Fibroblast of pulmonary artery (primary cell): ENCODE data around the gene SLC39A11.

Experiments
- DNase-seq: peaks from one replicate; pipeline ENCODE4 v3.0.0-alpha.2; 2010; ENCODE audit warnings: low read depth
- H3K4me3 ChIP-seq: replicated peaks from 2 replicates; pipeline ENCODE4 v1.5.1; 2011; ENCODE audit warnings: low read depth, mild to moderate bottlenecking, control low read depth, low read length, moderate library complexity
- TF ChIP-seq, protein P1 (sequence below): IDR thresholded peaks from 2 replicates; pipeline ENCODE4 v1.5.1; 2011; ENCODE audit warnings: mild to moderate bottlenecking, control low read depth, low read length, inconsistent platforms; ENCODE audit errors: missing control alignments

Gene SLC39A11

DNA sequence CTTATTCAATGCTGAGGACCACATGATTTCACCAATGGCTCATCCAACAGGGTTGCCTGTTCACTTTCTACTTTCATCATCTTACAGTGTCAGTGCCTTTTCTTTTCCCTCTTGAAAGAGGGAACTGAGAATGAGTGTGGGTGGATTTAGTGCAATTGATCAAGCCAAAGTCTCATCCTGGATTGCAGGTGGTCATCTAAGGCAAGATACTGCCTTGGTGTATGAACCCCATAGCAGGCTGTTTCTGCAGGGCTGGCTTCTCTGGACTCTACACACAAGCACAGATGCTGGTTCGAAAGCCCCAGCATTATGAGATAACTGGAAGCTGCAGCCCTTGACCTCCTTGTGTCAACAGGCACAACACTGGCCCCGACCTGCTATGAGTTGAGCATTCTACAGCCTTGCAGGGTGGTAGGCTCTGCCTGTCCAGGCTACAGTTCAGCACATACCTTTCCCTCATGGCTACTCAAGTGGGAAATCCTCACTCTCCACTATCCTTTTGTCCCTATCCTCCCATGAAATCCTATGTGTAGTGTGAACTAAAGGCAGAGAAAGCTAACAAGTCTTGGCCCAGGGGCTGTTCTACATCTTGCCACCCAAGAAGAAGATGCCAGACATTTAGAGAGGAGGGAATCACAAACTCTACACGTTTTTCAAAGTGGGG is 358.7 kb downstream of the SLC39A11 start:
- DNase-seq = no peak
- H3K4me3 ChIP-seq = no peak overlapping the region
- TF ChIP-seq, protein P1, sequence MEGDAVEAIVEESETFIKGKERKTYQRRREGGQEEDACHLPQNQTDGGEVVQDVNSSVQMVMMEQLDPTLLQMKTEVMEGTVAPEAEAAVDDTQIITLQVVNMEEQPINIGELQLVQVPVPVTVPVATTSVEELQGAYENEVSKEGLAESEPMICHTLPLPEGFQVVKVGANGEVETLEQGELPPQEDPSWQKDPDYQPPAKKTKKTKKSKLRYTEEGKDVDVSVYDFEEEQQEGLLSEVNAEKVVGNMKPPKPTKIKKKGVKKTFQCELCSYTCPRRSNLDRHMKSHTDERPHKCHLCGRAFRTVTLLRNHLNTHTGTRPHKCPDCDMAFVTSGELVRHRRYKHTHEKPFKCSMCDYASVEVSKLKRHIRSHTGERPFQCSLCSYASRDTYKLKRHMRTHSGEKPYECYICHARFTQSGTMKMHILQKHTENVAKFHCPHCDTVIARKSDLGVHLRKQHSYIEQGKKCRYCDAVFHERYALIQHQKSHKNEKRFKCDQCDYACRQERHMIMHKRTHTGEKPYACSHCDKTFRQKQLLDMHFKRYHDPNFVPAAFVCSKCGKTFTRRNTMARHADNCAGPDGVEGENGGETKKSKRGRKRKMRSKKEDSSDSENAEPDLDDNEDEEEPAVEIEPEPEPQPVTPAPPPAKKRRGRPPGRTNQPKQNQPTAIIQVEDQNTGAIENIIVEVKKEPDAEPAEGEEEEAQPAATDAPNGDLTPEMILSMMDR = no peak

DNA sequence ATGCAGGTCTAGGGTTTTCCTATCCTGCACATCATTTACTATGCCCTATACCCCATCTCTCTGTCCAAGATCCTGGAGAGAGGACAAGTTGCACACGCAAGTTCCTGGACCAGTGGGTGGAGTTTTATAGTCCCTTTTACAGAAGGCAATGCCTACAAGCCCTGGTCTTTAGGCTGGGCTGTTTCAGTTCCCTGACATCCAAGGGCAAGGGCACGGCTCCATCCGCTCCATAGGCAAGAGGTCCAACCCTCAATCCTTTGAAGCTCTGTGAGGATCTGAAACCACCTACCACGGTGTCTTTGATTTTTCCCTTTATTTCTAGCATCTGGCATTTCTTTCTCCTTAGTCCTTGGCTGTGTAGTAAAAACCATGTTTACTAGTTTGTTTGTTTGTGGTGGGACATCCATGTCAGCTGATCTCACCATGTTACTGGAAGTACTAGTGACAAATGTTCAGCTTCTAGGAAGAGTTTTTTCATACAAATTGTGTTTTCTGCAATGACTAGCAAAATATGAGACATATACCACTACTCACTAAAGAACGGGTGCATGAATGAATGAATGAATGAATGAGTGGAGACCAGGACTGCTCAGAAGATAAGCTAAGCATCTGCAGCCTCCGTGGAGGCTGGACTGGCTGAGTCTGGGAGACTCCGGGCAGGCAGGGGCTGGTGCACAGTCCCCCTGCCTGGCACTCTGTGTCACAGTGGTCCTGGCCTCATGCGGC is 359.4 kb downstream of the SLC39A11 start:
- TF ChIP-seq, protein P1 = no peak
- H3K4me3 ChIP-seq = no peak overlapping the region
- no peak for DNase-seq

DNA sequence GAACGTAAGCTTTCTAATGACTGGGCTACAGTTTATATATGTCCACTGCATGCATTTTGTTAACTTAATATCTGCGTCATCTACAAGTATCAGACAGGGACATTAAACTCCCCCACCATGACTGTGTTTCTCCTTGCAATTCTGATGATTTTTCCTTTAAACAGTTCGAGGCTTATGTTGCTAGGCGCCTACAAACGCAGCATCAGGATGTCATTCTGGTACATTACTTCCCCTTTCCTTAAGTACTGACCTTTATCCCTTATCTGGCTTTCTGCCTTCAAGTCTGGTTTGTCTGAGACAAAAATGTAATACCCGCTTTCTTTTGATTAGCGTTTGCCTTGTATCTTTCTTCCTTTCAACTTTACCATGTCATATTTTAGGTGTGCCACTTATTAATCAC is 362.4 kb downstream of the SLC39A11 start:
- peak; percentile 72 for DNase-seq
- TF ChIP-seq, protein P1 = no peak
- H3K4me3 ChIP-seq = no peak overlapping the region

DNA sequence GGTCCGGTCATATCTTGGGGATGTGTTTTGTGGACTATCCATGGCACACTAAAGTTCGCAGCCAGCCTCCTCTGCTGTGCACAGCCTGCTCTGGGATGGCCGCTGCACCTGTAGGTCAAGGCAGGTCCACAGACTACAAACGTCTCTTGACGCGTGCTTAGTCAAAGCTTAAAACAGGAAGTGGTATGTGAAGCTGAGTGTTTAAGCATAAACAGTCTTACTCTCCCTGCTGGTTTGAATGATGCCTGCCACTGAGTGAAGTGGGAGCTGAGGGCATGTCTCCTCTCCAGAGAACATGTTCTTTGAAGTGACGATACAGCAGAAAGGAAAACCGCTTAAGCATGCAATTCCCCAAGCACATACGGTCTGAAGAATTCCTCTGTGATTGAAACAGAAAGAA is 365.6 kb downstream of the SLC39A11 start:
- TF ChIP-seq, protein P1 = no peak
- no peak for DNase-seq
- no peak overlapping the region for H3K4me3 ChIP-seq

DNA sequence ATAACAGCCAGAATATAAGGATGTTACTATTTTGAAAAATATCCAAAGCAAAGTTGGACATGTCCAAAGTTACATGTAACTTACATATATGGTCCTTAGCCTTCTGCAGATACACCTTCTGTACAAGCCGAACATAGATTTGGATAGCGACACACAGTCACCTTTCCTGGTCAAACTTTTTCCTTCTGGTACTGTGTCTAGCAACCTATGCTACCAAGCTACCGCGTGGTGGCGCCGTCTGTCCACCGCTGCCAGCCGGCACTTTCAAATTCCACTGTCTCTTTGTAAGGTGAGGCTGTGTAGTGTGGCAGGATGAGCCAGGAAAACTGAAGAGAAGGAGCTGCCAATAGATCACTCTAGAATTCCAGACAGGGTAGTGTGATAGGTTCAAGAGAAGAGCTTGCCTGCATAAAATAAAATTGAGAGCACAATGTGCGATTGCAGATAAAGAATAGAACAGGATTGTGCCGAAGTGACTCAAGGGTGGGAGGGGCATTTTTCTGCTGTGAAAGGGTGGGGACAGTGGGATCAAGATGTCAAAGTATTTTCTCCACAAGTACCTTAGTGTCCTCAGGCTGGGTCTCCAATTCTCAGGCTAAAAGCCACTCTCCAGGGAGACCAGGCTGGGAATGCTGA is 366.9 kb downstream of the SLC39A11 start:
- TF ChIP-seq, protein P1 = peak; percentile 89
- no peak overlapping the region for H3K4me3 ChIP-seq
- DNase-seq = peak; percentile 75

DNA sequence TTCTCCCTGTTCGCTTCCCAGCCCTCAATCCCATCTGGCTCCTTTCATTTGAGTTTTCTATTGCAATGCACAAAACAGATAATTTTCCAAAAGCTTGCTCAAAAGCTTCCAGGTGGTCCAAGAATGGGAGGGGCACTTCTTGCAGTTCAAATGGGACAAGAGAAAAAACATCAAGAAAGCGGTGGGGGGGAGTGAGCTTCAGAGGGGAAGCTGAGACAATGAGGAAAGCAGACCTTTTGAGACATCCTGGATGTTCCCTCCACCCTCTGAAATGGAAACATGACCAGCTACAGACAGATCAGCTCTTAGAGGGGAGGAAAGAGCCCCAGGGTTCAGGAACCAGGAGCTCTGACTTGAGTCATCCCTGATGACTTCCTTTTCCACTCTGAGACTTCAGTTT is 368.2 kb downstream of the SLC39A11 start:
- no peak overlapping the region for H3K4me3 ChIP-seq
- no peak for DNase-seq
- TF ChIP-seq, protein P1 = no peak
